Measurements from ENCODE around the gene C3orf80.

GRCh38 chr3:160257606-160258005, 32.4 kb downstream of the C3orf80 start:
- TF ChIP-seq CTCF (IDR thresholded peaks at IDR 0.05) (no peak), EP300 (IDR thresholded peaks at IDR 0.05) (peak in 2 of 4 donors; percentile 20 to 26)

All from sigmoid colon (tissue), 4 donors.